Measurements from ENCODE around the gene ACACA.

GRCh38 chr17:37106049-37106448 is 300.6 kb downstream of the ACACA start:
- TF ChIP-seq CTCF (IDR thresholded peaks at IDR 0.05; ENCODE audit: extremely low read depth in 1 of 2, insufficient read depth in 1 of 2, low read depth in 1 of 2, low read length in 2 of 2) (no peak), JUN (IDR thresholded peaks at IDR 0.05; ENCODE audit: borderline replicate concordance, insufficient read depth, insufficient read length, low read depth) (no peak), POLR2A (IDR thresholded peaks at IDR 0.05; ENCODE audit: low read depth, low read length) (no peak), POLR2AphosphoS5 (IDR thresholded peaks at IDR 0.05; ENCODE audit: insufficient read depth, low read depth, low read length) (no peak)
- TF ChIP-seq, protein P1, sequence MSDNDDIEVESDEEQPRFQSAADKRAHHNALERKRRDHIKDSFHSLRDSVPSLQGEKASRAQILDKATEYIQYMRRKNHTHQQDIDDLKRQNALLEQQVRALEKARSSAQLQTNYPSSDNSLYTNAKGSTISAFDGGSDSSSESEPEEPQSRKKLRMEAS (IDR thresholded peaks at IDR 0.05; ENCODE audit: insufficient read depth, insufficient read length), result no peak

All from endothelial cell of umbilical vein (primary cell).